Endothelial cell of umbilical vein (primary cell): ENCODE measurements around the gene ELOVL6. TPM values are rescaled to one million over a fixed set of nuclear protein-coding genes. Genes with fewer than 3 reads are reported as not detected.

ENCODE experiments used
- BruUV-seq: library from RNA; stranded (reverse); fragments of 400-500 nt; replicated peaks from 2 replicates; lab custom pipeline; 2021; lab: Mats Ljungman, UMichigan
- CTCF ChIA-PET: fragments of 300-600, 350-600 bp; sonication (Branson Sonifier 250); formaldehyde crosslinking; loops from one replicate; lab custom pipeline; 2021; ENCODE audit warnings: antibody characterized with exemption, inconsistent platforms; lab: Charles Lee
- POLR2A ChIA-PET: fragments of 300-600, 350-600 bp; sonication (Branson Sonifier 250); formaldehyde crosslinking; loops from one replicate; lab custom pipeline; 2021; ENCODE audit warnings: antibody characterized with exemption, inconsistent platforms; lab: Charles Lee
- DNase-seq: peaks from one replicate; pipeline ENCODE4 v3.0.0-alpha.2; 2011; ENCODE audit warnings: low read depth, low spot score
- FAIRE-seq: peaks from 2 replicates; lab custom pipeline; 2011; peaks lifted over from hg19 to GRCh38; lab: Jason Lieb, UNC
- H2AFZ ChIP-seq: 2 replicates; pipeline ENCODE4 v1.6.0; 2012; ENCODE audit warnings: low read depth, low read length, control low read depth, inconsistent platforms
- H3K27ac ChIP-seq: 2 replicates; pipeline ENCODE4 v1.5.1; 2011; ENCODE audit warnings: low read depth, mild to moderate bottlenecking, control low read depth, low read length, moderate library complexity; ENCODE audit not compliant: insufficient read depth
- H3K27me3 ChIP-seq, 2 experiments: 2 replicates each; pipeline versions ENCODE4 v1.6.0 to v1.6.1; 2011; ENCODE audit warnings: low read length in 2 of 2, mixed read lengths in 1 of 2; ENCODE audit not compliant: control insufficient read depth in 2 of 2, insufficient read depth in 2 of 2
- H3K36me3 ChIP-seq, 2 experiments: 2 replicates in 1 of 2; 3 replicates in 1 of 2; pipeline ENCODE4 v1.5.1; 2011; ENCODE audit warnings: low read length in 2 of 2, mild to moderate bottlenecking in 1 of 2, moderate library complexity in 1 of 2; ENCODE audit not compliant: control insufficient read depth in 2 of 2, insufficient read depth in 2 of 2; ENCODE audit errors: extremely low read depth in 1 of 2
- H3K4me1 ChIP-seq: 3 replicates; pipeline ENCODE4 v1.5.1; 2011; ENCODE audit warnings: mild to moderate bottlenecking, low read length; ENCODE audit not compliant: control insufficient read depth, insufficient read depth; ENCODE audit errors: extremely low read depth
- H3K4me2 ChIP-seq: 2 replicates; pipeline ENCODE4 v1.6.1; 2011; ENCODE audit warnings: low read length, control low read depth, mixed read lengths; ENCODE audit not compliant: insufficient read depth
- H3K4me3 ChIP-seq, 3 experiments: fragments of 200-600 bp in 1 of 3; sonication (generic), shearing (Covaris generic) in 1 of 3; replicated peaks in 1 of 3; 2 replicates each; pipeline ENCODE4 v1.5.1; 2011 to 2016; ENCODE audit warnings: control low read depth in 3 of 3, low read length in 3 of 3, mild to moderate bottlenecking in 2 of 3, inconsistent platforms in 1 of 3, low read depth in 1 of 3, moderate library complexity in 1 of 3; ENCODE audit not compliant: insufficient read depth in 1 of 3
- H3K79me2 ChIP-seq: 2 replicates; pipeline ENCODE4 v1.6.0; 2012; ENCODE audit warnings: low read length, inconsistent platforms; ENCODE audit not compliant: control insufficient read depth, insufficient read depth
- H3K9ac ChIP-seq: replicated peaks from 2 replicates; pipeline ENCODE3; 2011; ENCODE audit warnings: low read length, control low read depth; ENCODE audit not compliant: insufficient read depth; ENCODE audit errors: extremely low read depth
- H3K9me1 ChIP-seq: replicated peaks from 3 replicates; pipeline ENCODE4 v1.6.0; 2011; ENCODE audit warnings: mild to moderate bottlenecking, low read length; ENCODE audit not compliant: control insufficient read depth, insufficient read depth; ENCODE audit errors: extremely low read depth
- H3K9me3 ChIP-seq: replicated peaks from 2 replicates; pipeline ENCODE4 v1.5.1; 2012; ENCODE audit warnings: low read length, inconsistent platforms; ENCODE audit not compliant: control insufficient read depth, insufficient read depth
- H4K20me1 ChIP-seq: replicated peaks from 2 replicates; pipeline ENCODE3; 2011; ENCODE audit warnings: mild to moderate bottlenecking, low read length; ENCODE audit not compliant: control insufficient read depth, insufficient read depth; ENCODE audit errors: extremely low read depth
- CTCF ChIP-seq, 2 donors: IDR thresholded peaks; 1 replicate in 1 of 2; 2 replicates in 1 of 2; pipeline ENCODE4 v1.5.1; 2011; ENCODE audit warnings: low read length in 2 of 2, mild to moderate bottlenecking in 2 of 2, moderate library complexity in 2 of 2, control low read depth in 1 of 2, inconsistent platforms in 1 of 2, low read depth in 1 of 2; ENCODE audit not compliant: insufficient read depth in 1 of 2; ENCODE audit errors: extremely low read depth in 1 of 2
- EZH2 ChIP-seq: IDR thresholded peaks from 2 replicates; pipeline ENCODE4 v1.6.1; 2012; ENCODE audit warnings: borderline replicate concordance, low read depth, mild to moderate bottlenecking, moderate library complexity, low read length, inconsistent platforms; ENCODE audit not compliant: severe bottlenecking
- FOS ChIP-seq: IDR thresholded peaks from 2 replicates; pipeline ENCODE4 v1.6.1; 2011; ENCODE audit warnings: mild to moderate bottlenecking, low read length, moderate library complexity, borderline replicate concordance; ENCODE audit not compliant: insufficient read depth
- GATA2 ChIP-seq: IDR thresholded peaks from 2 replicates; pipeline ENCODE4 v1.7.0; 2011; ENCODE audit warnings: low read depth, mild to moderate bottlenecking, moderate library complexity, mixed read lengths, low read length; ENCODE audit not compliant: insufficient read length, insufficient read depth
- JUN ChIP-seq: IDR thresholded peaks from 2 replicates; pipeline ENCODE4 v1.6.1; 2011; ENCODE audit warnings: borderline replicate concordance, low read depth; ENCODE audit not compliant: insufficient read length, insufficient read depth
- MAX ChIP-seq: IDR thresholded peaks from 2 replicates; pipeline ENCODE4 v1.6.1; 2011; ENCODE audit not compliant: insufficient read depth, insufficient read length
- MYC ChIP-seq: IDR thresholded peaks from one replicate; pipeline ENCODE4 v1.6.1; 2011; ENCODE audit warnings: mild to moderate bottlenecking, low read depth, low read length
- POLR2A ChIP-seq: IDR thresholded peaks from 2 replicates; pipeline ENCODE4 v1.6.1; 2012; ENCODE audit warnings: low read depth, mild to moderate bottlenecking, control low read depth, low read length
- POLR2AphosphoS5 ChIP-seq: IDR thresholded peaks from 2 replicates; pipeline ENCODE4 v1.6.1; 2012; ENCODE audit warnings: low read depth, mild to moderate bottlenecking, control low read depth, low read length, moderate library complexity; ENCODE audit not compliant: insufficient read depth
- dilution Hi-C: fragments of 300-500 bp; cut with MboI; formaldehyde crosslinking; loops from one replicate; pipeline ENCODE4 v1.15.0; 2019; ENCODE audit warnings: low sequenced_read_pairs; ENCODE audit not compliant: extremely low pct_ligation_motif_present
- intact Hi-C: fragments of 100-400 bp; cut with micrococcal nuclease; formaldehyde crosslinking; loops from one replicate; pipeline ENCODE4 v1.10.0; 2022
- polyA plus RNA-seq, 4 experiments: library from polyadenylated mRNA; depleted of rRNA in 3 of 4; stranded (reverse) in 3 of 4; unstranded in 1 of 4; fragments of >200 nt; gene quantifications; 2 replicates each; pipeline versions ENCODE4 v1.2.1 to v1.2.3, GENCODE V29; 2011 to 2012; ENCODE audit warnings: missing spikeins in 1 of 4
- total RNA-seq: library from RNA; stranded (reverse); gene quantifications from 2 replicates; pipeline ENCODE4 v1.2.3, GENCODE V29; 2021

ELOVL6 gene
- total and polyA plus RNA-seq, 2 donors (not counting 3 experiments of a cell fraction or from before 2014, with no cell fraction given), result 6.4 to 26.1 TPM

- Histone ChIP-seq H3K4me3 (no peak overlapping the region), H3K4me2 (no peak overlapping the region), H3K9ac (no peak overlapping the region), H3K79me2 (no peaks in the 10 kb centered on the region), H3K4me1 (no peaks in the 10 kb centered on the region), H3K27ac (no peak overlapping the region), H4K20me1 (no peaks in the 10 kb centered on the region), H3K9me3 (no peaks in the 10 kb centered on the region), H2AFZ (no peak overlapping the region), H3K36me3 (no peaks in the 10 kb centered on the region), H3K9me1 (no peaks in the 10 kb centered on the region), H3K27me3 (peaks cover 8 to 10% of the 10 kb centered on the region in 2 experiments)
- no peak for DNase-seq
- CTCF ChIA-PET, result interaction anchor here (0.7 to 1.7 kb wide), 3 partner anchors 10 to 195 kb away, joined by 3 to 5 read pairs (median 4); no protein-coding TSS in a partner anchor
- POLR2A ChIA-PET, result no interaction called here
- no TSS peak for BruUV-seq
- TF ChIP-seq MYC, result no peak
- no peak for TF ChIP-seq MAX
- no peak for TF ChIP-seq FOS
- no peak for TF ChIP-seq POLR2AphosphoS5
- no peak for TF ChIP-seq CTCF (IDR thresholded peaks at IDR 0.05; ENCODE audit: extremely low read depth in 1 of 2, insufficient read depth in 1 of 2, low read depth in 1 of 2, low read length in 2 of 2)
- no peak for TF ChIP-seq GATA2
- TF ChIP-seq POLR2A, result no peak
- TF ChIP-seq JUN, result no peak
- TF ChIP-seq EZH2, result no peak
- intact Hi-C loops, result no loop called here
- FAIRE-seq, result no peak
- dilution Hi-C loops, result no loop called here
These were observed 179.3 kb downstream of the ELOVL6 start for GRCh38 chr4:110019153-110019552.
